H1 (cell line): ENCODE results near the gene TXNRD3. TPM values are rescaled to one million over a fixed set of nuclear protein-coding genes. Genes with fewer than 3 reads are reported as not detected.

Experiments used
- CTCF ChIA-PET: fragments of 300-600 bp; sonication (Branson Sonifier 250); formaldehyde crosslinking; loops from one replicate; lab custom pipeline; 2021; ENCODE audit not compliant: partially characterized antibody; lab: Charles Lee
- POLR2A ChIA-PET: fragments of 300-600 bp; sonication (Branson Sonifier 250); formaldehyde crosslinking; loops from one replicate; lab custom pipeline; 2021; ENCODE audit warnings: inconsistent platforms; ENCODE audit not compliant: partially characterized antibody; lab: Charles Lee
- DNase-seq, 2 experiments: peaks; one replicate each; pipeline versions ENCODE4 v3.0.0 to v3.0.0-alpha.2; 2010 to 2022; ENCODE audit warnings: low spot score in 2 of 2, low read depth in 1 of 2, mixed read lengths in 1 of 2
- FAIRE-seq: peaks from 2 replicates; lab custom pipeline; 2011; peaks lifted over from hg19 to GRCh38; lab: Jason Lieb, UNC
- H2AFZ ChIP-seq: 2 replicates; pipeline ENCODE4 v1.8.1; 2012; ENCODE audit warnings: low read length, inconsistent platforms
- H2AK5ac ChIP-seq: 2 replicates; pipeline ENCODE4 v1.6.1; 2013; ENCODE audit warnings: low read depth, low read length
- H2BK120ac ChIP-seq: replicated peaks from 2 replicates; pipeline ENCODE3; 2013; ENCODE audit warnings: low read depth, low read length, inconsistent platforms
- H2BK12ac ChIP-seq: 2 replicates; pipeline ENCODE4 v1.6.1; 2013; ENCODE audit warnings: low read depth, low read length
- H2BK15ac ChIP-seq: 2 replicates; pipeline ENCODE4 v1.6.1; 2013; ENCODE audit warnings: low read length
- H2BK20ac ChIP-seq: 2 replicates; pipeline ENCODE4 v1.6.1; 2013; ENCODE audit warnings: low read length
- H2BK5ac ChIP-seq: 2 replicates; pipeline ENCODE4 v1.6.1; 2013; ENCODE audit warnings: low read depth, low read length
- H3K14ac ChIP-seq: 2 replicates; pipeline ENCODE4 v1.6.1; 2013; ENCODE audit warnings: inconsistent platforms; ENCODE audit not compliant: insufficient read length
- H3K18ac ChIP-seq: 2 replicates; pipeline ENCODE4 v1.6.1; 2013; ENCODE audit warnings: low read length; ENCODE audit errors: extremely low read depth
- H3K23ac ChIP-seq: 2 replicates; pipeline ENCODE4 v1.6.1; 2013; ENCODE audit warnings: inconsistent platforms; ENCODE audit not compliant: insufficient read length
- H3K23me2 ChIP-seq: 2 replicates; pipeline ENCODE4 v1.6.1; 2013; ENCODE audit warnings: low read depth, low read length
- H3K27ac ChIP-seq: 2 replicates; pipeline ENCODE4 v1.6.1; 2011; ENCODE audit warnings: low read depth, low read length, inconsistent platforms
- H3K27me3 ChIP-seq, 4 experiments: replicated peaks in 1 of 4; 1 replicate in 1 of 4; 2 replicates in 3 of 4; pipeline versions ENCODE4 v1.6.1 to v1.8.1; 2011 to 2013; ENCODE audit warnings: low read length in 3 of 4, mild to moderate bottlenecking in 3 of 4, inconsistent platforms in 2 of 4, mixed read lengths in 2 of 4, moderate library complexity in 1 of 4; ENCODE audit not compliant: control insufficient read depth in 3 of 4, insufficient read depth in 3 of 4; ENCODE audit errors: extremely low read depth in 1 of 4
- H3K36me3 ChIP-seq, 4 experiments: 2 replicates each; pipeline versions ENCODE4 v1.6.1 to v1.8.1; 2011 to 2013; ENCODE audit warnings: mild to moderate bottlenecking in 4 of 4, low read length in 3 of 4, moderate library complexity in 2 of 4, control low read depth in 1 of 4, inconsistent platforms in 1 of 4; ENCODE audit not compliant: insufficient read depth in 4 of 4, control insufficient read depth in 2 of 4
- H3K4ac ChIP-seq: replicated peaks from 2 replicates; pipeline ENCODE3; 2013; ENCODE audit warnings: low read length, low read depth, mixed read lengths, inconsistent platforms; ENCODE audit not compliant: insufficient read length
- H3K4me1 ChIP-seq, 4 experiments: replicated peaks in 1 of 4; 1 replicate in 1 of 4; 2 replicates in 3 of 4; pipeline versions ENCODE4 v1.6.1 to v1.8.1; 2011 to 2013; ENCODE audit warnings: low read length in 3 of 4, inconsistent platforms in 2 of 4, mixed read lengths in 1 of 4; ENCODE audit not compliant: insufficient read depth in 4 of 4, control insufficient read depth in 3 of 4
- H3K4me2 ChIP-seq, 2 experiments: 2 replicates each; pipeline versions ENCODE4 v1.6.1 to v1.8.1; 2011 to 2013; ENCODE audit warnings: low read depth in 2 of 2, low read length in 2 of 2, control low read depth in 1 of 2, inconsistent platforms in 1 of 2, mild to moderate bottlenecking in 1 of 2; ENCODE audit not compliant: insufficient read depth in 1 of 2
- H3K4me3 ChIP-seq, 4 experiments: fragments of 200-600, 300-600 bp in 1 of 4; sonication (generic), shearing (Covaris generic), sonication (Bioruptor Twin) in 1 of 4; 2 replicates each; pipeline versions ENCODE4 v1.5.1 to v1.8.1; 2011 to 2016; ENCODE audit warnings: low read length in 4 of 4, low read depth in 3 of 4, control low read depth in 2 of 4, inconsistent platforms in 2 of 4, mild to moderate bottlenecking in 2 of 4, mixed read lengths in 1 of 4, moderate library complexity in 1 of 4; ENCODE audit not compliant: insufficient read depth in 2 of 4; ENCODE audit errors: extremely low read depth in 1 of 4
- H3K56ac ChIP-seq: replicated peaks from 2 replicates; pipeline ENCODE3; 2013; ENCODE audit warnings: low read depth, mild to moderate bottlenecking, mixed read lengths, low read length, inconsistent platforms; ENCODE audit not compliant: insufficient read length
- H3K79me1 ChIP-seq: 2 replicates; pipeline ENCODE4 v1.6.1; 2013; ENCODE audit warnings: low read depth, low read length, control low read depth
- H3K79me2 ChIP-seq, 2 experiments: 2 replicates each; pipeline versions ENCODE4 v1.6.1 to v1.8.1; 2012 to 2013; ENCODE audit warnings: low read length in 2 of 2, mild to moderate bottlenecking in 2 of 2, inconsistent platforms in 1 of 2; ENCODE audit not compliant: insufficient read depth in 2 of 2, control insufficient read depth in 1 of 2
- H3K9ac ChIP-seq, 4 experiments: replicated peaks in 1 of 4; 1 replicate in 1 of 4; 2 replicates in 3 of 4; pipeline versions ENCODE4 v1.6.1 to v1.8.1; 2011 to 2013; ENCODE audit warnings: low read depth in 3 of 4, low read length in 3 of 4, control low read depth in 2 of 4, mild to moderate bottlenecking in 2 of 4, moderate library complexity in 2 of 4, inconsistent platforms in 1 of 4; ENCODE audit errors: extremely low read depth in 1 of 4
- H3K9me3 ChIP-seq, 2 experiments: 2 replicates each; pipeline versions ENCODE4 v1.6.1 to v1.8.1; 2012 to 2013; ENCODE audit warnings: mild to moderate bottlenecking in 2 of 2, moderate library complexity in 2 of 2, control low read depth in 1 of 2, inconsistent platforms in 1 of 2, low read depth in 1 of 2, low read length in 1 of 2, mixed read lengths in 1 of 2; ENCODE audit not compliant: insufficient read depth in 2 of 2
- H4K20me1 ChIP-seq, 2 experiments: replicated peaks in 1 of 2; 2 replicates each; pipeline versions ENCODE3 to v1.8.1; 2011 to 2013; ENCODE audit warnings: inconsistent platforms in 2 of 2, low read length in 2 of 2, mild to moderate bottlenecking in 1 of 2; ENCODE audit not compliant: insufficient read depth in 2 of 2, control insufficient read depth in 1 of 2
- H4K5ac ChIP-seq: 2 replicates; pipeline ENCODE4 v1.6.1; 2013; ENCODE audit warnings: low read length, low read depth, mixed read lengths, inconsistent platforms; ENCODE audit not compliant: insufficient read length
- H4K8ac ChIP-seq: 2 replicates; pipeline ENCODE4 v1.8.0; 2013; ENCODE audit warnings: mild to moderate bottlenecking, moderate library complexity, low read length, inconsistent platforms; ENCODE audit not compliant: insufficient read depth; ENCODE audit errors: extremely low read depth
- H4K91ac ChIP-seq: replicated peaks from 2 replicates; pipeline ENCODE3; 2013; ENCODE audit warnings: low read length, mixed read lengths, inconsistent platforms; ENCODE audit not compliant: insufficient read length
- CBX8 ChIP-seq: fragments of 300-800, 300-1000 bp; sonication (generic); IDR thresholded peaks from 2 replicates; pipeline ENCODE4 v1.7.1; 2016; ENCODE audit warnings: low read depth, low read length, borderline replicate concordance
- CTBP2 ChIP-seq: IDR thresholded peaks from 2 replicates; pipeline ENCODE4 v1.7.0; 2011; ENCODE audit warnings: borderline replicate concordance, mild to moderate bottlenecking, moderate library complexity, mixed read lengths, low read length; ENCODE audit not compliant: insufficient read depth, insufficient read length
- GABPA ChIP-seq: IDR thresholded peaks from 2 replicates; pipeline ENCODE4 v1.6.1; 2011; ENCODE audit warnings: mild to moderate bottlenecking, low read length, moderate library complexity, borderline replicate concordance; ENCODE audit not compliant: insufficient read depth
- KDM4A ChIP-seq: IDR thresholded peaks from one replicate; pipeline ENCODE4 v1.7.1; 2012; ENCODE audit warnings: low read depth, mild to moderate bottlenecking, moderate library complexity, low read length, inconsistent platforms; ENCODE audit not compliant: severe bottlenecking
- PHF8 ChIP-seq: fragments of 200-600 bp; sonication (generic); conservative IDR thresholded peaks from 2 replicates; pipeline ENCODE4 v1.7.1; 2012; ENCODE audit warnings: low read depth, mild to moderate bottlenecking, inconsistent platforms, low read length, moderate library complexity
- RAD21 ChIP-seq, 2 experiments: IDR thresholded peaks in 1 of 2; conservative IDR thresholded peaks in 1 of 2; 2 replicates each; pipeline ENCODE4 v1.6.1; 2011; ENCODE audit warnings: low read depth in 2 of 2, low read length in 2 of 2, improper control_type of control experiment in 1 of 2, inconsistent platforms in 1 of 2, mild to moderate bottlenecking in 1 of 2, moderate library complexity in 1 of 2
- RFX5 ChIP-seq: IDR thresholded peaks from 2 replicates; pipeline ENCODE4 v1.6.1; 2011; ENCODE audit warnings: low read depth, low read length, improper control_type of control experiment, borderline replicate concordance
- SAP30 ChIP-seq: fragments of 300-600 bp; sonication (generic); IDR thresholded peaks from 2 replicates; pipeline ENCODE4 v1.7.1; 2012; ENCODE audit warnings: low read length, moderate library complexity, mild to moderate bottlenecking, inconsistent platforms; ENCODE audit not compliant: insufficient read depth, insufficient replicate concordance
- SP1 ChIP-seq: IDR thresholded peaks from 2 replicates; pipeline ENCODE4 v1.6.1; 2011; ENCODE audit warnings: low read depth, low read length
- SUZ12 ChIP-seq: fragments of 200-600 bp; sonication (generic); IDR thresholded peaks from 2 replicates; pipeline ENCODE4 v1.6.1; 2012; ENCODE audit warnings: mild to moderate bottlenecking, inconsistent platforms, low read length, moderate library complexity, mixed read lengths
- TCF12 ChIP-seq: IDR thresholded peaks from 2 replicates; pipeline ENCODE4 v1.6.1; 2011; ENCODE audit warnings: low read depth, mild to moderate bottlenecking, low read length
- WGBS, 2 experiments: shearing (Covaris generic) in 1 of 2; methylation state at CpG; one replicate each; pipeline versions ENCODE4 v1.1.6 to v1.1.7; 2013 to 2015; ENCODE audit warnings: low lambda C conversion rate in 2 of 2, mixed read lengths in 2 of 2, inconsistent platforms in 1 of 2, low coverage in 1 of 2, missing lambda C conversion rate in 1 of 2; ENCODE audit not compliant: insufficient replicate concordance in 2 of 2, insufficient coverage in 1 of 2, insufficient read length in 1 of 2; ENCODE audit errors: extremely low coverage in 1 of 2, missing lambda C conversion rate in 1 of 2; 5-methylcytosine and 5-hydroxymethylcytosine counted together
- polyA plus RNA-seq, 7 experiments: library from polyadenylated mRNA; depleted of rRNA in 3 of 7; stranded (reverse) in 5 of 7; unstranded in 2 of 7; fragments of >200 nt in 5 of 7; fragments of 200-250 nt in 2 of 7; gene quantifications; 1 replicate in 5 of 7; 2 replicates in 1 of 7; 4 replicates in 1 of 7; pipeline versions ENCODE4 v1.2.1 to v1.2.3, GENCODE V29; 2011 to 2013; ENCODE audit warnings: missing spikeins in 2 of 7, mixed read lengths in 2 of 7
- total RNA-seq: library from RNA; stranded (reverse); fragmentation: NEBNext Ultra II Directional; extraction: Animal tissue kit (Norgen Biotek cat#: 25700); gene quantifications from 2 replicates; pipeline ENCODE4 v1.2.1, GENCODE V29; 2021
- TF ChIP-seq, protein P1 (sequence below): IDR thresholded peaks from 2 replicates; pipeline ENCODE4 v1.6.1; 2011; ENCODE audit warnings: low read depth, mild to moderate bottlenecking, low read length; ENCODE audit not compliant: insufficient read depth

The TXNRD3 gene
- total and polyA plus RNA-seq, 2 of the 8 experiments (the other 6 are each of a cell fraction or from before 2014, with no cell fraction given), result 3.4 to 4.3 TPM

DNA sequence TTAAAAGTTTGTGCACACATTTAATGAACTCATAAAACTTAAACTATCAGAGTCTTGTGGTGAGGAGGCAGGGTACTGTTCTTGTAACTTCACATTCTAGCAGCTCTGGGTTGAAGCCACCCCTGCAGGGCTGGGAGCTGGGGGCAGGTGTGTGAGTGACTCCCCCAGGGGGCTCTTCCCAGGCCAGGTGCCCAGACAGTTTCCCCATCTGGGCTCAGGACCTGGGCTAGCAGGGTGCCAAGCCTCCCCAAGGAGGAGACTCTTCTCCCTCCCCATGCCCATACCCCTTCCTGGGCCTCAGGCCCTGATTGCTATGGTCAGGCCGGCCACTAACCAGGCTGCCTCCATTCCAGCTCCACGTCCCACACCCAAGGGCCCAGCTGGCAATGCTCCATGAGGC, 27.1 kb upstream of the TXNRD3 start:
- no peak overlapping the region for H3K18ac ChIP-seq
- H4K5ac ChIP-seq, result no peak overlapping the region
- peaks cover 2 to 19% (median 14%) of the 10 kb centered on the region in 4 experiments; a peak in 6 of 7 replicates for H3K27me3 ChIP-seq
- no peak overlapping the region for H2AFZ ChIP-seq
- no peak overlapping the region for H2AK5ac ChIP-seq
- POLR2A ChIA-PET, result no interaction called here
- H3K4me2 ChIP-seq, result no peak overlapping the region
- no peaks in the 10 kb centered on the region for H3K79me1 ChIP-seq
- no peaks in the 10 kb centered on the region for H3K79me2 ChIP-seq
- DNase-seq, result peak in 1 of 2 experiments; percentile 32
- H3K36me3 ChIP-seq, result no peaks in the 10 kb centered on the region
- H3K9ac ChIP-seq, result no peak overlapping the region
- CTCF ChIA-PET, result interaction anchor here (0.6 to 1.6 kb wide), 5 partner anchors 9 to 692 kb away, joined by 3 to 6 read pairs (median 4); no protein-coding TSS in a partner anchor
- no peak overlapping the region for H3K23ac ChIP-seq
- H2BK12ac ChIP-seq, result no peak overlapping the region
- peaks cover 0 to 10% (median 6%) of the 10 kb centered on the region in 4 experiments; a peak in 5 of 7 replicates for H3K4me1 ChIP-seq
- no peak overlapping the region for H3K4me3 ChIP-seq
- H2BK5ac ChIP-seq, result no peak overlapping the region
- TF ChIP-seq PHF8, result no peak
- no peak for TF ChIP-seq TCF12
- TF ChIP-seq CBX8, result no peak
- TF ChIP-seq GABPA, result no peak
- TF ChIP-seq SUZ12, result no peak
- TF ChIP-seq CTBP2, result no peak
- TF ChIP-seq, protein P1, sequence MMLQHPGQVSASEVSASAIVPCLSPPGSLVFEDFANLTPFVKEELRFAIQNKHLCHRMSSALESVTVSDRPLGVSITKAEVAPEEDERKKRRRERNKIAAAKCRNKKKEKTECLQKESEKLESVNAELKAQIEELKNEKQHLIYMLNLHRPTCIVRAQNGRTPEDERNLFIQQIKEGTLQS, result no peak
- TF ChIP-seq RAD21 (IDR thresholded peaks at IDR 0.05 in 1 of 2, conservative IDR thresholded peaks at IDR 0.05 in 1 of 2; ENCODE audit: low read depth in 2 of 2, low read length in 2 of 2), result no peak
- TF ChIP-seq KDM4A, result no peak
- TF ChIP-seq RFX5, result no peak
- no peak for TF ChIP-seq SP1
- TF ChIP-seq SAP30, result no peak
- TF ChIP-seq, all 59 proteins: peak for 0
- H4K20me1 ChIP-seq, result no peaks in the 10 kb centered on the region
- 82% methylated on average over 2 of the region's 2 CpGs; no CpG with 5 or more reads in 1 of the 2 experiments for WGBS, 2 experiments
- H2BK15ac ChIP-seq, result no peak overlapping the region
- no peak overlapping the region for H3K14ac ChIP-seq
- no peaks in the 10 kb centered on the region for H3K9me3 ChIP-seq
- no peak overlapping the region for H3K4ac ChIP-seq
- no peaks in the 10 kb centered on the region for H3K23me2 ChIP-seq
- no peak overlapping the region for H2BK20ac ChIP-seq
- no peak overlapping the region for H4K8ac ChIP-seq
- H4K91ac ChIP-seq, result no peak overlapping the region
- no peak overlapping the region for H2BK120ac ChIP-seq
- no peak overlapping the region for H3K56ac ChIP-seq
- no peak overlapping the region for H3K27ac ChIP-seq
- FAIRE-seq, result no peak
